GM18499 (cell line): Measurements from ENCODE around the gene TKTL2.
A peak's percentile ranks its signal among the peaks of the same experiment; 100 is the strongest.

ENCODE experiments used
- ATAC-seq: cut with Tn5 transposase; IDR thresholded peaks from one replicate; pipeline ENCODE4 v1.9.1; 2021; ENCODE audit warnings: moderate number of reproducible peaks; ENCODE audit not compliant: insufficient read depth, unreplicated experiment

TKTL2 gene

GRCh38 chr4:163473576-163473975 lies at the start of gene TKTL2:
Gene TKTL2 (minus strand): TSS chr4:163473754. CDS start chr4:163473734, 20 bp downstream.
- ATAC-seq, result no peak

GRCh38 chr4:163515198-163515597 lies 41.6 kb upstream of the TKTL2 start:
- no peak for ATAC-seq

GRCh38 chr4:163505374-163505773 lies 31.8 kb upstream of the TKTL2 start:
- ATAC-seq, result no peak

GRCh38 chr4:163500586-163500985 lies 27.0 kb upstream of the TKTL2 start:
- ATAC-seq, result no peak

- peak; percentile 33 for ATAC-seq
These were observed 22.3 kb upstream of the TKTL2 start for GRCh38 chr4:163495900-163496299.

- ATAC-seq, result peak; percentile 65
These were observed 21.0 kb upstream of the TKTL2 start, which contains the start of gene TMA16 for GRCh38 chr4:163494360-163495241. Gene TMA16 (plus strand): TSS chr4:163494690. CDS start chr4:163494802, 112 bp downstream.

- ATAC-seq, result no peak
These were observed 20.2 kb upstream of the TKTL2 start for GRCh38 chr4:163493643-163494359.

GRCh38 chr4:163492951-163493504 lies 19.5 kb upstream of the TKTL2 start:
- ATAC-seq, result no peak

- ATAC-seq, result no peak
These were observed 16.4 kb upstream of the TKTL2 start for GRCh38 chr4:163489929-163490328.

- ATAC-seq, result no peak
These were observed 12.8 kb upstream of the TKTL2 start for GRCh38 chr4:163486321-163486720.

GRCh38 chr4:163485589-163485988 lies 12.0 kb upstream of the TKTL2 start:
- ATAC-seq, result no peak

- no peak for ATAC-seq
These were observed 11.4 kb upstream of the TKTL2 start for GRCh38 chr4:163484906-163485305.

GRCh38 chr4:163482190-163482589 lies 8.6 kb upstream of the TKTL2 start:
- ATAC-seq, result peak; percentile 63

GRCh38 chr4:163476761-163477438 lies 3.3 kb upstream of the TKTL2 start:
- no peak for ATAC-seq

GRCh38 chr4:163474027-163474426 lies 473 bp upstream of the TKTL2 start:
- no peak for ATAC-seq

GRCh38 chr4:163473130-163473529 lies 424 bp downstream of the TKTL2 start:
- ATAC-seq, result no peak

- ATAC-seq, result no peak
These were observed 3.2 kb downstream of the TKTL2 start for GRCh38 chr4:163470391-163470790.

GRCh38 chr4:163467082-163467770 lies 6.3 kb downstream of the TKTL2 start:
- ATAC-seq, result no peak

GRCh38 chr4:163462556-163462955 lies 11.0 kb downstream of the TKTL2 start:
- no peak for ATAC-seq
